SK-N-SH (cell line): ENCODE results near the gene CCNL1. TPM values are rescaled to one million over a fixed set of nuclear protein-coding genes. Genes with fewer than 3 reads are reported as not detected.

Experiments used
- CTCF ChIA-PET: fragments of 300-600, 350-600 bp; formaldehyde crosslinking; extraction: SDS; loops from one replicate; lab custom pipeline; 2021; lab: Yijun Ruan, JAX
- POLR2A ChIA-PET: fragments of 350-600 bp; sonication (Branson Sonifier 250); formaldehyde crosslinking; extraction: SDS; loops from one replicate; lab custom pipeline; 2020; ENCODE audit warnings: antibody characterized with exemption, inconsistent platforms; lab: Yijun Ruan, JAX
- DNase-seq: peaks from one replicate; pipeline ENCODE4 v3.0.0; 2012
- H2AFZ ChIP-seq: fragments of 200-600 bp; sonication (generic); 2 replicates; pipeline ENCODE4 v1.8.1; 2016; ENCODE audit warnings: antibody characterized with exemption, mild to moderate bottlenecking, low read depth
- H3F3A ChIP-seq: fragments of 200-600 bp; sonication (generic); replicated peaks from 2 replicates; pipeline ENCODE3; 2016; ENCODE audit warnings: antibody characterized with exemption, mild to moderate bottlenecking; ENCODE audit not compliant: insufficient read depth
- H3K27ac ChIP-seq, 2 experiments: fragments of 200-500 bp in 1 of 2; fragments of 200-600 bp in 1 of 2; sonication (Bioruptor generic) in 1 of 2; sonication (generic), shearing (Covaris generic) in 1 of 2; 2 replicates each; pipeline versions ENCODE4 v1.5.1 to v1.6.1; 2014 to 2016; ENCODE audit warnings: low read depth in 2 of 2, inconsistent platforms in 1 of 2, low read length in 1 of 2, mild to moderate bottlenecking in 1 of 2, mixed read lengths in 1 of 2
- H3K27me3 ChIP-seq: fragments of 200-600 bp; sonication (generic), shearing (Covaris generic); 2 replicates; pipeline ENCODE4 v1.6.1; 2016; ENCODE audit warnings: mixed run types; ENCODE audit not compliant: insufficient read depth
- H3K36me3 ChIP-seq, 2 experiments: fragments of 200-500 bp in 1 of 2; fragments of 200-600 bp in 1 of 2; sonication (Bioruptor generic) in 1 of 2; sonication (generic) in 1 of 2; replicated peaks in 1 of 2; 2 replicates each; pipeline versions ENCODE3 to v1.5.1; 2014 to 2016; ENCODE audit warnings: low read length in 1 of 2, mild to moderate bottlenecking in 1 of 2; ENCODE audit not compliant: insufficient read depth in 2 of 2, control insufficient read depth in 1 of 2
- H3K4me1 ChIP-seq, 2 experiments: fragments of 200-500 bp in 1 of 2; fragments of 200-600 bp in 1 of 2; sonication (Bioruptor generic) in 1 of 2; sonication (generic), shearing (Covaris generic) in 1 of 2; 2 replicates each; pipeline versions ENCODE4 v1.5.1 to v1.6.1; 2014 to 2016; ENCODE audit warnings: low read depth in 1 of 2, low read length in 1 of 2, mixed run types in 1 of 2; ENCODE audit not compliant: insufficient read depth in 2 of 2, control insufficient read depth in 1 of 2
- H3K4me2 ChIP-seq: fragments of 200-600 bp; sonication (generic), shearing (Covaris generic); 2 replicates; pipeline ENCODE4 v1.6.1; 2017; ENCODE audit warnings: mixed run types
- H3K4me3 ChIP-seq, 2 experiments: fragments of 200-500 bp in 1 of 2; fragments of 200-600 bp in 1 of 2; sonication (Bioruptor generic) in 1 of 2; sonication (generic), shearing (Covaris generic) in 1 of 2; 2 replicates each; pipeline versions ENCODE4 v1.5.1 to v1.8.1; 2014 to 2016; ENCODE audit warnings: low read depth in 2 of 2, inconsistent platforms in 1 of 2, low read length in 1 of 2, mild to moderate bottlenecking in 1 of 2, mixed read lengths in 1 of 2, moderate library complexity in 1 of 2
- H3K79me2 ChIP-seq: fragments of 200-600 bp; sonication (generic); 2 replicates; pipeline ENCODE4 v1.8.1; 2017; ENCODE audit warnings: mild to moderate bottlenecking; ENCODE audit not compliant: insufficient read depth
- H3K9ac ChIP-seq: fragments of 200-600 bp; sonication (generic); 2 replicates; pipeline ENCODE4 v1.6.1; 2017; ENCODE audit warnings: mixed run types
- H3K9me2 ChIP-seq: fragments of 200-600 bp; sonication (generic); 2 replicates; pipeline ENCODE4 v1.6.1; 2017; ENCODE audit warnings: mixed run types
- H3K9me3 ChIP-seq: fragments of 200-600 bp; sonication (generic); 2 replicates; pipeline ENCODE4 v1.6.1; 2017; ENCODE audit warnings: mixed run types, mild to moderate bottlenecking, moderate library complexity
- H4K20me1 ChIP-seq: fragments of 200-600 bp; sonication (generic); 2 replicates; pipeline ENCODE4 v1.6.1; 2017; ENCODE audit warnings: mild to moderate bottlenecking, mixed run types; ENCODE audit not compliant: insufficient read depth
- ELF1 ChIP-seq: IDR thresholded peaks from 2 replicates; pipeline ENCODE4 v1.4.0; 2012
- EZH2phosphoT487 ChIP-seq: fragments of 200-600 bp; sonication (generic); IDR thresholded peaks from 2 replicates; pipeline ENCODE4 v1.6.1; 2017; ENCODE audit warnings: low read depth, mixed run types, mild to moderate bottlenecking, antibody characterized with exemption, moderate library complexity, borderline replicate concordance
- FOSL2 ChIP-seq: IDR thresholded peaks from 2 replicates; pipeline ENCODE4 v1.4.0; 2012; ENCODE audit warnings: low read depth, mild to moderate bottlenecking, moderate library complexity, borderline replicate concordance
- FOXJ3 ChIP-seq: sonication (generic); formaldehyde crosslinking; IDR thresholded peaks from 2 replicates; pipeline ENCODE4 v1.5.1; 2020; ENCODE audit warnings: mild to moderate bottlenecking, missing genetic modification reagents
- GABPA ChIP-seq: IDR thresholded peaks from 2 replicates; pipeline ENCODE4 v1.4.0; 2012; ENCODE audit warnings: low read depth, mild to moderate bottlenecking
- GATA2 ChIP-seq: sonication (generic); formaldehyde crosslinking; IDR thresholded peaks from 2 replicates; pipeline ENCODE4 v1.5.0; 2020; ENCODE audit warnings: mild to moderate bottlenecking, missing genetic modification reagents
- MEF2A ChIP-seq: IDR thresholded peaks from 2 replicates; pipeline ENCODE4 v1.4.0; 2012; ENCODE audit warnings: low read depth, borderline replicate concordance
- MXI1 ChIP-seq: IDR thresholded peaks from 2 replicates; pipeline ENCODE4 v1.6.1; 2012; ENCODE audit warnings: mild to moderate bottlenecking, low read depth, low read length, improper control_type of control experiment
- POLR2AphosphoS5 ChIP-seq: IDR thresholded peaks from 2 replicates; pipeline ENCODE4 v1.6.1; 2012; ENCODE audit warnings: low read depth, low read length
- RAD21 ChIP-seq: IDR thresholded peaks from 2 replicates; pipeline ENCODE4 v1.6.1; 2012; ENCODE audit warnings: mild to moderate bottlenecking, low read length
- RFX5 ChIP-seq: IDR thresholded peaks from 2 replicates; pipeline ENCODE4 v1.6.1; 2012; ENCODE audit warnings: mild to moderate bottlenecking, improper control_type of control experiment, low read length
- SIN3A ChIP-seq: IDR thresholded peaks from 2 replicates; pipeline ENCODE4 v1.6.1; 2012; ENCODE audit warnings: low read depth, mild to moderate bottlenecking, low read length, moderate library complexity, borderline replicate concordance
- TAF1 ChIP-seq: IDR thresholded peaks from 2 replicates; pipeline ENCODE4 v1.6.1; 2012; ENCODE audit warnings: low read depth, mild to moderate bottlenecking, low read length, moderate library complexity, borderline replicate concordance
- TCF12 ChIP-seq: IDR thresholded peaks from 2 replicates; pipeline ENCODE4 v1.4.0; 2012
- WGBS: methylation state at CpG from one replicate; pipeline ENCODE4 v1.1.6; 2017; ENCODE audit warnings: low lambda C conversion rate; 5-methylcytosine and 5-hydroxymethylcytosine counted together
- polyA plus RNA-seq, 3 experiments: library from polyadenylated mRNA; depleted of rRNA; stranded (reverse); fragments of >200 nt; gene quantifications; 2 replicates each; pipeline ENCODE4 v1.2.3, GENCODE V29; 2012
- TF ChIP-seq, protein P1 (sequence below): IDR thresholded peaks from 2 replicates; pipeline ENCODE4 v1.4.0; 2012; ENCODE audit warnings: low read depth, borderline replicate concordance
- TF ChIP-seq, protein P2 (sequence below): IDR thresholded peaks from 2 replicates; pipeline ENCODE4 v1.4.0; 2012; ENCODE audit warnings: low read depth
- TF ChIP-seq, protein P3 (sequence below): fragments of 150-350 bp; IDR thresholded peaks from 2 replicates; pipeline ENCODE4 v1.6.1; 2016; ENCODE audit warnings: mild to moderate bottlenecking, low read depth, low read length

The CCNL1 gene
- polyA plus RNA-seq, 1 of the 3 experiments (the other 2 are of a cell fraction) = 99.8 TPM

DNA sequence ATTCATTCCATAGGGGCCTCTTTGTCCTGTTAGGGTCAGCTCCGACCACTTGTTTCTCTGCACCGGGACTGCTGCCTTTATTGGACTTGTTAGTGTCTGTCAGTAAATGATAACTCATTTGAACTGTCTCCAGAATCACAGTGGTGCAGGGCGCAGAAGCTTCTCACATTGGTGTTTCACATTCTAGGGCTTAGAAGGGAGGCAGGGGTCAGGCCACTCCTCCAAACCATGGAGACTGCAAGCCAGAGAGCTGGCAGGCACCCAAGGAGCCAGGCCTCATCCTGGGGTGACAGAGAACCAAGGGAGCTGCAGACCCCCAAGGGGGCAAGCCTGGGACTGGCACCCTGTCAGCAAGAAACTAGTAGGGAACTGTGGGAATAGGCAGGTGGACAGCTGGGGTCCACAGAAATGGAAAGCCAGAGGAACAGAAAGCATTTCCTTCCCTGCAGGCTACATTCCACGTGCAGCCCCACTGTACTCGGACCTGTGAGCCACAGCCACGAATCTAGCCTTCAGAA, 49.1 kb downstream of the CCNL1 start:
- H2AFZ ChIP-seq = no peak overlapping the region
- ChIA-PET POLR2A (interaction anchor here (0.6 to 1.5 kb wide), 3 partner anchors 22 to 1159 kb away, joined by 3 to 6 read pairs (median 4); no protein-coding TSS in a partner anchor), CTCF (interaction anchor here (1.5 to 2.4 kb wide), 2 partner anchors 16 to 26 kb away, joined by 6 read pairs; no protein-coding TSS in a partner anchor)
- no peaks in the 10 kb centered on the region for H3K27me3 ChIP-seq
- no peak for TF ChIP-seq MEF2A
- no peak for TF ChIP-seq ELF1
- TF ChIP-seq GATA2 (CRISPR knock-in tag) = no peak
- no peak for TF ChIP-seq TAF1
- TF ChIP-seq EZH2phosphoT487 = no peak
- TF ChIP-seq GABPA = no peak
- no peak for TF ChIP-seq SIN3A
- no peak for TF ChIP-seq TCF12
- TF ChIP-seq RAD21 = no peak
- TF ChIP-seq MXI1 = no peak
- no peak for TF ChIP-seq FOXJ3 (CRISPR knock-in tag)
- no peak for TF ChIP-seq POLR2AphosphoS5
- TF ChIP-seq RFX5 = no peak
- TF ChIP-seq, protein P1, sequence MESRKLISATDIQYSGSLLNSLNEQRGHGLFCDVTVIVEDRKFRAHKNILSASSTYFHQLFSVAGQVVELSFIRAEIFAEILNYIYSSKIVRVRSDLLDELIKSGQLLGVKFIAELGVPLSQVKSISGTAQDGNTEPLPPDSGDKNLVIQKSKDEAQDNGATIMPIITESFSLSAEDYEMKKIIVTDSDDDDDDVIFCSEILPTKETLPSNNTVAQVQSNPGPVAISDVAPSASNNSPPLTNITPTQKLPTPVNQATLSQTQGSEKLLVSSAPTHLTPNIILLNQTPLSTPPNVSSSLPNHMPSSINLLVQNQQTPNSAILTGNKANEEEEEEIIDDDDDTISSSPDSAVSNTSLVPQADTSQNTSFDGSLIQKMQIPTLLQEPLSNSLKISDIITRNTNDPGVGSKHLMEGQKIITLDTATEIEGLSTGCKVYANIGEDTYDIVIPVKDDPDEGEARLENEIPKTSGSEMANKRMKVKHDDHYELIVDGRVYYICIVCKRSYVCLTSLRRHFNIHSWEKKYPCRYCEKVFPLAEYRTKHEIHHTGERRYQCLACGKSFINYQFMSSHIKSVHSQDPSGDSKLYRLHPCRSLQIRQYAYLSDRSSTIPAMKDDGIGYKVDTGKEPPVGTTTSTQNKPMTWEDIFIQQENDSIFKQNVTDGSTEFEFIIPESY = no peak
- TF ChIP-seq FOSL2 = no peak
- TF ChIP-seq, protein P2, sequence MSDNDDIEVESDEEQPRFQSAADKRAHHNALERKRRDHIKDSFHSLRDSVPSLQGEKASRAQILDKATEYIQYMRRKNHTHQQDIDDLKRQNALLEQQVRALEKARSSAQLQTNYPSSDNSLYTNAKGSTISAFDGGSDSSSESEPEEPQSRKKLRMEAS = no peak
- TF ChIP-seq, protein P3, sequence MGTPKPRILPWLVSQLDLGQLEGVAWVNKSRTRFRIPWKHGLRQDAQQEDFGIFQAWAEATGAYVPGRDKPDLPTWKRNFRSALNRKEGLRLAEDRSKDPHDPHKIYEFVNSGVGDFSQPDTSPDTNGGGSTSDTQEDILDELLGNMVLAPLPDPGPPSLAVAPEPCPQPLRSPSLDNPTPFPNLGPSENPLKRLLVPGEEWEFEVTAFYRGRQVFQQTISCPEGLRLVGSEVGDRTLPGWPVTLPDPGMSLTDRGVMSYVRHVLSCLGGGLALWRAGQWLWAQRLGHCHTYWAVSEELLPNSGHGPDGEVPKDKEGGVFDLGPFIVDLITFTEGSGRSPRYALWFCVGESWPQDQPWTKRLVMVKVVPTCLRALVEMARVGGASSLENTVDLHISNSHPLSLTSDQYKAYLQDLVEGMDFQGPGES = no peak
- H3F3A ChIP-seq = peaks cover 3% of the 10 kb centered on the region
- H3K27ac ChIP-seq = no peak overlapping the region; a peak in 1 of 4 replicates
- H3K4me3 ChIP-seq = no peak overlapping the region
- DNase-seq = no peak
- no peaks in the 10 kb centered on the region for H3K9me2 ChIP-seq
- no peaks in the 10 kb centered on the region for H3K36me3 ChIP-seq
- H3K9ac ChIP-seq = no peak overlapping the region
- peaks cover 10 to 13% of the 10 kb centered on the region in 2 experiments; a peak in 2 of 4 replicates for H3K4me1 ChIP-seq
- H3K79me2 ChIP-seq = no peaks in the 10 kb centered on the region
- H3K4me2 ChIP-seq = no peak overlapping the region
- H3K9me3 ChIP-seq = no peaks in the 10 kb centered on the region
- 76% methylated on average over 5 of the region's 6 CpGs for WGBS
- no peaks in the 10 kb centered on the region for H4K20me1 ChIP-seq
